HEK293 (cell line): ENCODE measurements around the gene FOXO6.
A peak's percentile ranks its signal among the peaks of the same experiment; 100 is the strongest.

ENCODE experiments used
- MYNN ChIP-seq: fragments of 450-650 bp; formaldehyde crosslinking; IDR thresholded peaks from 2 replicates; pipeline ENCODE4 v1.5.1; 2016; ENCODE audit warnings: missing biosample characterization, missing genetic modification characterization, borderline replicate concordance
- OVOL3 ChIP-seq: fragments of 450-650 bp; formaldehyde crosslinking; IDR thresholded peaks from 2 replicates; pipeline ENCODE4 v1.5.1; 2016; ENCODE audit warnings: missing biosample characterization, missing genetic modification characterization
- PRDM1 ChIP-seq: fragments of 450-650 bp; formaldehyde crosslinking; IDR thresholded peaks from 2 replicates; pipeline ENCODE4; 2016; ENCODE audit warnings: missing biosample characterization, missing genetic modification characterization
- SP7 ChIP-seq: fragments of 450-650 bp; formaldehyde crosslinking; IDR thresholded peaks from 2 replicates; pipeline ENCODE4 v1.5.1; 2016; ENCODE audit warnings: missing biosample characterization, missing genetic modification characterization
- WT1 ChIP-seq: fragments of 450-650 bp; formaldehyde crosslinking; IDR thresholded peaks from 2 replicates; pipeline ENCODE4 v1.5.1; 2016; ENCODE audit warnings: missing biosample characterization, missing genetic modification characterization
- YY1 ChIP-seq: fragments of 450-650 bp; formaldehyde crosslinking; IDR thresholded peaks from 2 replicates; pipeline ENCODE4 v1.5.1; 2018; ENCODE audit warnings: missing biosample characterization, missing genetic modification characterization
- YY2 ChIP-seq: fragments of 450-650 bp; formaldehyde crosslinking; IDR thresholded peaks from 2 replicates; pipeline ENCODE4 v1.5.1; 2016; ENCODE audit warnings: missing biosample characterization, missing genetic modification characterization
- ZBTB17 ChIP-seq: fragments of 450-650 bp; formaldehyde crosslinking; IDR thresholded peaks from 2 replicates; pipeline ENCODE4 v1.5.1; 2016; ENCODE audit warnings: missing biosample characterization, missing genetic modification characterization
- ZNF138 ChIP-seq: fragments of 450-650 bp; formaldehyde crosslinking; IDR thresholded peaks from 2 replicates; pipeline ENCODE4 v1.5.1; 2016; ENCODE audit warnings: missing biosample characterization, missing genetic modification characterization, borderline replicate concordance
- ZNF184 ChIP-seq: fragments of 450-650 bp; IDR thresholded peaks from 2 replicates; pipeline ENCODE4 v1.5.1; 2018; ENCODE audit warnings: missing biosample characterization, mild to moderate bottlenecking, missing genetic modification characterization
- ZNF221 ChIP-seq: fragments of 450-650 bp; formaldehyde crosslinking; IDR thresholded peaks from 2 replicates; pipeline ENCODE4 v1.5.1; 2017; ENCODE audit warnings: missing biosample characterization, missing genetic modification characterization, borderline replicate concordance
- ZNF223 ChIP-seq: fragments of 450-650 bp; formaldehyde crosslinking; IDR thresholded peaks from 2 replicates; pipeline ENCODE4 v1.5.1; 2016; ENCODE audit warnings: missing biosample characterization, missing genetic modification characterization
- ZNF239 ChIP-seq: fragments of 450-650 bp; formaldehyde crosslinking; IDR thresholded peaks from 2 replicates; pipeline ENCODE4 v1.5.1; 2016; ENCODE audit warnings: missing biosample characterization, missing genetic modification characterization
- ZNF248 ChIP-seq: fragments of 450-650 bp; formaldehyde crosslinking; IDR thresholded peaks from 2 replicates; pipeline ENCODE4 v1.5.1; 2017; ENCODE audit warnings: missing biosample characterization, missing genetic modification characterization
- ZNF302 ChIP-seq: fragments of 450-650 bp; formaldehyde crosslinking; IDR thresholded peaks from 2 replicates; pipeline ENCODE4 v1.5.1; 2016; ENCODE audit warnings: missing biosample characterization, missing genetic modification characterization, low read depth
- ZNF311 ChIP-seq: fragments of 450-650 bp; formaldehyde crosslinking; IDR thresholded peaks from 2 replicates; pipeline ENCODE4 v1.5.1; 2017; ENCODE audit warnings: missing biosample characterization, missing genetic modification characterization, borderline replicate concordance
- ZNF391 ChIP-seq: fragments of 450-650 bp; formaldehyde crosslinking; IDR thresholded peaks from 2 replicates; pipeline ENCODE4 v1.5.1; 2016; ENCODE audit warnings: low read depth, missing biosample characterization, missing genetic modification characterization, borderline replicate concordance
- ZNF501 ChIP-seq: fragments of 450-650 bp; formaldehyde crosslinking; IDR thresholded peaks from 2 replicates; pipeline ENCODE4 v1.5.1; 2016; ENCODE audit warnings: missing biosample characterization, missing genetic modification characterization
- ZNF510 ChIP-seq: fragments of 450-650 bp; formaldehyde crosslinking; IDR thresholded peaks from 2 replicates; pipeline ENCODE4 v1.5.1; 2018; ENCODE audit warnings: mild to moderate bottlenecking, missing genetic modification characterization, missing biosample characterization; ENCODE audit not compliant: insufficient replicate concordance
- ZNF514 ChIP-seq: fragments of 450-650 bp; formaldehyde crosslinking; IDR thresholded peaks from 2 replicates; pipeline ENCODE4 v1.5.1; 2016; ENCODE audit warnings: missing biosample characterization, missing genetic modification characterization
- ZNF544 ChIP-seq: fragments of 450-650 bp; formaldehyde crosslinking; IDR thresholded peaks from 2 replicates; pipeline ENCODE4 v1.5.0; 2017; ENCODE audit warnings: missing biosample characterization, missing genetic modification characterization
- ZNF610 ChIP-seq: fragments of 450-650 bp; formaldehyde crosslinking; IDR thresholded peaks from 2 replicates; pipeline ENCODE4 v1.5.1; 2016; ENCODE audit warnings: missing biosample characterization, missing genetic modification characterization, borderline replicate concordance
- ZNF624 ChIP-seq: fragments of 450-650 bp; formaldehyde crosslinking; IDR thresholded peaks from 2 replicates; pipeline ENCODE4 v1.5.1; 2017; ENCODE audit warnings: missing biosample characterization, missing genetic modification characterization
- ZNF626 ChIP-seq: fragments of 450-650 bp; sonication (Bioruptor Pico); formaldehyde crosslinking; IDR thresholded peaks from 2 replicates; pipeline ENCODE4 v1.5.1; 2018; ENCODE audit warnings: missing biosample characterization, missing genetic modification characterization, inconsistent platforms
- ZNF629 ChIP-seq: fragments of 450-650 bp; formaldehyde crosslinking; IDR thresholded peaks from 2 replicates; pipeline ENCODE4 v1.5.1; 2017; ENCODE audit warnings: missing biosample characterization, missing genetic modification characterization
- ZNF654 ChIP-seq: fragments of 450-650 bp; formaldehyde crosslinking; IDR thresholded peaks from 2 replicates; pipeline ENCODE4 v1.5.1; 2016; ENCODE audit warnings: low read depth, missing biosample characterization, missing genetic modification characterization
- ZNF843 ChIP-seq: fragments of 450-650 bp; formaldehyde crosslinking; IDR thresholded peaks from 2 replicates; pipeline ENCODE4 v1.5.1; 2016; ENCODE audit warnings: missing biosample characterization, missing genetic modification characterization
- ZXDB ChIP-seq: fragments of 450-650 bp; formaldehyde crosslinking; IDR thresholded peaks from 2 replicates; pipeline ENCODE4 v1.5.1; 2016; ENCODE audit warnings: missing biosample characterization, missing genetic modification characterization
- TF ChIP-seq, protein P1 (sequence below): fragments of 450-650 bp; formaldehyde crosslinking; optimal IDR thresholded peaks from 2 replicates; pipeline ENCODE3; 2016; ENCODE audit warnings: missing biosample characterization, mild to moderate bottlenecking, missing genetic modification characterization
- TF ChIP-seq, protein P2 (sequence below): fragments of 450-650 bp; IDR thresholded peaks from 2 replicates; pipeline ENCODE4 v1.5.1; 2018; ENCODE audit warnings: missing biosample characterization, mild to moderate bottlenecking, missing genetic modification characterization
- TF ChIP-seq, protein P3 (sequence below): fragments of 450-650 bp; formaldehyde crosslinking; IDR thresholded peaks from 2 replicates; pipeline ENCODE4 v1.5.1; 2016; ENCODE audit warnings: missing biosample characterization, missing genetic modification characterization
- TF ChIP-seq, protein P4 (sequence below): fragments of 450-650 bp; IDR thresholded peaks from 2 replicates; pipeline ENCODE4 v1.5.1; 2018; ENCODE audit warnings: missing biosample characterization, missing genetic modification characterization
- TF ChIP-seq, protein P5 (sequence below): fragments of 450-650 bp; formaldehyde crosslinking; IDR thresholded peaks from 2 replicates; pipeline ENCODE4 v1.5.1; 2016; ENCODE audit warnings: missing biosample characterization, missing genetic modification characterization

FOXO6 gene

DNA sequence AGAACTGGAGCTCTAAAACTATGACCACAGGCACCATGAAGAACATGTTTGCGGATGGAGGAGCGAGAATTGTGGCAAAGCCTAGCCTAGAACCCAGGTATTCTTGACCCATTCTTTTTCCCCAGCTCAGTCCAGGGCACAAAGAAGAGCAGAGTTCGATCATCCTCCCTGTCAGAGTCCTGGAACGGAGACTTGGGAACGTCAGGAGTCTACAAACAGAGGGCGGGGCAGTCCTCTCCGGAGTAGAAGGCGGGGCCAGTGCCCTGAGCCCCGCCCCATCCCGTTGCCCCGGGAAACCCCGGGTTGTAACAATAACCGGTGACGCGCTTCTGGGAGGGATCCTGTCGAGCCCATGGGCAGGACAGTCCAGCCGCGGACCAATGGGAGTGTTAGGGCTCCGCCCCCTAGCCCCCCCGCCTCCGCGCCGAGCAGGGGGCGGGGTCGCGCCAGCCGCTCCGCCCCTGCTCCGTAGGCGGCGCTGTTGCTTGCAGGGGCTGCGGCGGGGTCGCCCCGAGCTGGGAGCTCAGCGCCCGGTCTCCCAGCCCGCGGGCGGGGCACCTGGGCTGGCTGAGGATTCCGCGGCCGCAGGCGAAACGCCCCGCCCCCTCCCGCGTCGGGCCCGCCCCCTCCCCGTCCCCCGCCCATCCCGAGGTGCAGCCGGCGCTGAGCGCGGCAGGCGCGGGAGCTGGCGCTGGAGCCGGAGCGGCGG lies at the start of gene FOXO6 (continued):
- no peak for TF ChIP-seq ZNF654
- no peak for TF ChIP-seq ZNF311 (tag by site-specific recombination)
- TF ChIP-seq ZNF843 = no peak
- TF ChIP-seq ZNF624 (tag by site-specific recombination) = no peak
- no peak for TF ChIP-seq ZNF626 (tag by site-specific recombination)
- no peak for TF ChIP-seq ZNF184 (tag by site-specific recombination)
- TF ChIP-seq ZNF239 (tag by site-specific recombination) = no peak
- peak; percentile 36; the same call in 1 of the 2 replicates for TF ChIP-seq ZNF629 (tag by site-specific recombination)
- TF ChIP-seq ZNF221 (tag by site-specific recombination) = no peak
- no peak for TF ChIP-seq WT1
- no peak for TF ChIP-seq OVOL3
- TF ChIP-seq ZNF391 (tag by site-specific recombination) = no peak
- no peak for TF ChIP-seq ZNF248 (tag by site-specific recombination)
- TF ChIP-seq, protein P1, sequence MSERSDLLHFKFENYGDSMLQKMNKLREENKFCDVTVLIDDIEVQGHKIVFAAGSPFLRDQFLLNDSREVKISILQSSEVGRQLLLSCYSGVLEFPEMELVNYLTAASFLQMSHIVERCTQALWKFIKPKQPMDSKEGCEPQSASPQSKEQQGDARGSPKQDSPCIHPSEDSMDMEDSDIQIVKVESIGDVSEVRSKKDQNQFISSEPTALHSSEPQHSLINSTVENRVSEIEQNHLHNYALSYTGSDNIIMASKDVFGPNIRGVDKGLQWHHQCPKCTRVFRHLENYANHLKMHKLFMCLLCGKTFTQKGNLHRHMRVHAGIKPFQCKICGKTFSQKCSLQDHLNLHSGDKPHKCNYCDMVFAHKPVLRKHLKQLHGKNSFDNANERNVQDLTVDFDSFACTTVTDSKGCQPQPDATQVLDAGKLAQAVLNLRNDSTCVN (tag by site-specific recombination) = peak; percentile 53
- TF ChIP-seq ZNF501 (tag by site-specific recombination) = no peak
- TF ChIP-seq, protein P2, sequence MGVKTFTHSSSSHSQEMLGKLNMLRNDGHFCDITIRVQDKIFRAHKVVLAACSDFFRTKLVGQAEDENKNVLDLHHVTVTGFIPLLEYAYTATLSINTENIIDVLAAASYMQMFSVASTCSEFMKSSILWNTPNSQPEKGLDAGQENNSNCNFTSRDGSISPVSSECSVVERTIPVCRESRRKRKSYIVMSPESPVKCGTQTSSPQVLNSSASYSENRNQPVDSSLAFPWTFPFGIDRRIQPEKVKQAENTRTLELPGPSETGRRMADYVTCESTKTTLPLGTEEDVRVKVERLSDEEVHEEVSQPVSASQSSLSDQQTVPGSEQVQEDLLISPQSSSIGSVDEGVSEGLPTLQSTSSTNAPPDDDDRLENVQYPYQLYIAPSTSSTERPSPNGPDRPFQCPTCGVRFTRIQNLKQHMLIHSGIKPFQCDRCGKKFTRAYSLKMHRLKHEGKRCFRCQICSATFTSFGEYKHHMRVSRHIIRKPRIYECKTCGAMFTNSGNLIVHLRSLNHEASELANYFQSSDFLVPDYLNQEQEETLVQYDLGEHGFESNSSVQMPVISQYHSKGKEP (tag by site-specific recombination) = peak; percentile 79
- no peak for TF ChIP-seq ZNF302
- no peak for TF ChIP-seq ZNF138
- no peak for TF ChIP-seq SP7
- TF ChIP-seq, protein P3, sequence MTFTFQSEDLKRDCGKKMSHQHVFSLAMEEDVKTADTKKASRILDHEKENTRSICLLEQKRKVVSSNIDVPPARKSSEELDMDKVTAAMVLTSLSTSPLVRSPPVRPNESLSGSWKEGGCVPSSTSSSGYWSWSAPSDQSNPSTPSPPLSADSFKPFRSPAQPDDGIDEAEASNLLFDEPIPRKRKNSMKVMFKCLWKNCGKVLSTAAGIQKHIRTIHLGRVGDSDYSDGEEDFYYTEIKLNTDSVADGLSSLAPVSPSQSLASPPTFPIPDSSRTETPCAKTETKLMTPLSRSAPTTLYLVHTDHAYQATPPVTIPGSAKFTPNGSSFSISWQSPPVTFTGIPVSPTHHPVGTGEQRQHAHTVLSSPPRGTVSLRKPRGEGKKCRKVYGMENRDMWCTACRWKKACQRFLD (tag by site-specific recombination) = no peak
- TF ChIP-seq ZNF610 (tag by site-specific recombination) = no peak
- no peak for TF ChIP-seq ZNF510
- peak; percentile 95 for TF ChIP-seq ZBTB17 (tag by site-specific recombination)
- no peak for TF ChIP-seq ZNF544 (tag by site-specific recombination)
- no peak for TF ChIP-seq ZNF223 (tag by site-specific recombination)
- peak; percentile 93 for TF ChIP-seq ZXDB (tag by site-specific recombination)
- TF ChIP-seq, protein P4, sequence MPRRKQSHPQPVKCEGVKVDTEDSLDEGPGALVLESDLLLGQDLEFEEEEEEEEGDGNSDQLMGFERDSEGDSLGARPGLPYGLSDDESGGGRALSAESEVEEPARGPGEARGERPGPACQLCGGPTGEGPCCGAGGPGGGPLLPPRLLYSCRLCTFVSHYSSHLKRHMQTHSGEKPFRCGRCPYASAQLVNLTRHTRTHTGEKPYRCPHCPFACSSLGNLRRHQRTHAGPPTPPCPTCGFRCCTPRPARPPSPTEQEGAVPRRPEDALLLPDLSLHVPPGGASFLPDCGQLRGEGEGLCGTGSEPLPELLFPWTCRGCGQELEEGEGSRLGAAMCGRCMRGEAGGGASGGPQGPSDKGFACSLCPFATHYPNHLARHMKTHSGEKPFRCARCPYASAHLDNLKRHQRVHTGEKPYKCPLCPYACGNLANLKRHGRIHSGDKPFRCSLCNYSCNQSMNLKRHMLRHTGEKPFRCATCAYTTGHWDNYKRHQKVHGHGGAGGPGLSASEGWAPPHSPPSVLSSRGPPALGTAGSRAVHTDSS (tag by site-specific recombination) = no peak
- no peak for TF ChIP-seq YY2
- no peak for TF ChIP-seq MYNN (tag by site-specific recombination)
- TF ChIP-seq PRDM1 (tag by site-specific recombination) = no peak
- TF ChIP-seq ZNF514 = no peak
- TF ChIP-seq, protein P5, sequence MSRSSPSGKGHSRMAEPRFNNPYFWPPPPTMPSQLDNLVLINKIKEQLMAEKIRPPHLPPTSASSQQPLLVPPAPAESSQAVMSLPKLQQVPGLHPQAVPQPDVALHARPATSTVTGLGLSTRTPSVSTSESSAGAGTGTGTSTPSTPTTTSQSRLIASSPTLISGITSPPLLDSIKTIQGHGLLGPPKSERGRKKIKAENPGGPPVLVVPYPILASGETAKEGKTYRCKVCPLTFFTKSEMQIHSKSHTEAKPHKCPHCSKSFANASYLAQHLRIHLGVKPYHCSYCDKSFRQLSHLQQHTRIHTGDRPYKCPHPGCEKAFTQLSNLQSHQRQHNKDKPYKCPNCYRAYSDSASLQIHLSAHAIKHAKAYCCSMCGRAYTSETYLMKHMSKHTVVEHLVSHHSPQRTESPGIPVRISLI = no peak
- no peak for TF ChIP-seq YY1
